ENCODE measurements around the gene ALPL. TPM values are rescaled to one million over a fixed set of nuclear protein-coding genes. Genes with fewer than 3 reads are reported as not detected.

ALPL gene
- polyA plus RNA-seq, 4 donors = 25.1 to 53.0 (median 33.4) TPM

Other genes with a start within 250 kb of the ALPL start
- 10 to 100 TPM; 42.1 to 49.0 (median 45.5) TPM for gene ECE1, start 219.0 kb upstream of the ALPL start, polyA plus RNA-seq (ENCODE audit: insufficient read length in 4 of 4)
- 10 to 100 TPM; 15.5 to 21.5 (median 17.2) TPM for gene NBPF3, start 69.3 kb upstream of the ALPL start, polyA plus RNA-seq (ENCODE audit: insufficient read length in 4 of 4)
- 10 to 100 TPM; 18.4 to 24.3 (median 23.1) TPM for gene RAP1GAP, start 159.9 kb downstream of the ALPL start, polyA plus RNA-seq (ENCODE audit: insufficient read length in 4 of 4)

Data from left renal cortex interstitium (tissue), 4 donors.